GM12891 (cell line): ENCODE measurements around the gene RPS26.

Source experiments
- PAX5 ChIP-seq: IDR thresholded peaks from 2 replicates; pipeline ENCODE4 v1.6.1; 2011; ENCODE audit warnings: low read length, moderate library complexity, mild to moderate bottlenecking; ENCODE audit not compliant: insufficient read depth, severe bottlenecking
- POLR2A ChIP-seq: IDR thresholded peaks from 2 replicates; pipeline ENCODE4 v1.6.1; 2011; ENCODE audit warnings: low read depth, low read length, control low read depth
- POLR2AphosphoS5 ChIP-seq: IDR thresholded peaks from 2 replicates; pipeline ENCODE4 v1.6.1; 2011; ENCODE audit warnings: low read depth, low read length, control low read depth
- SPI1 ChIP-seq: IDR thresholded peaks from 2 replicates; pipeline ENCODE4 v1.6.1; 2011; ENCODE audit warnings: low read depth, low read length, control low read depth

DNA sequence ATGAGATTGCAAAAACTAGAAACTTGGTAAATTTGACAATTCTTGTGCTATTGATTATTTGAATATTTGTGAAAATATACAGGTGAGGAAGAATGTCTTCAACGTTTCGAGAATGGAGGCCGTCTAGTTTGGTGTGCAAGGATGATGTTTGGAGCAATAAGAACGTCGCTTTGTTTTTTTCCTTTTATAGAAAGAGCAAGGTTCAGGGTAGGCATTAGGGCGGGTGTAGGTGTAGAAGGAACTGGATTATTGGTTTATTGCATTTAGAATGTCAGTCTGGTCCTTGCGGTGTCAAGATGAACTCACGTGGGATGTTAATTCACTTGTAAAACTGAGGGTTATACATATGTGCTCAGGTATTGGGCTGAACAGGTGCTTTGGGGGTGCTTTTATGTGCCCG is 1.1 kb downstream of the RPS26 start:
- no peak for TF ChIP-seq POLR2A
- no peak for TF ChIP-seq POLR2AphosphoS5
- TF ChIP-seq PAX5, result no peak
- TF ChIP-seq SPI1, result no peak
